CD4-positive, CD25-positive, alpha-beta regulatory T cell (primary cell): ENCODE measurements around the gene ALDH4A1. TPM values are rescaled to one million over a fixed set of nuclear protein-coding genes. Genes with fewer than 3 reads are reported as not detected.

Source experiments
- ATAC-seq, 2 donors: fragments of 150-1000 bp; cut with Tn5 transposase; one replicate each; pipeline ENCODE4 v1.10.0; 2021; ENCODE audit warnings: low read depth in 2 of 2, moderate number of reproducible peaks in 2 of 2, moderate library complexity in 1 of 2
- DNase-seq, 3 donors: peaks; one replicate each; pipeline versions ENCODE4 v3.0.0 to v3.0.0-alpha.2; 2012 to 2022; ENCODE audit warnings: mixed read lengths in 1 of 3
- H3K27ac ChIP-seq: one replicate; pipeline ENCODE4 v1.7.0; 2013; ENCODE audit warnings: mild to moderate bottlenecking, low read length; ENCODE audit not compliant: insufficient read depth, poor library complexity, severe bottlenecking
- H3K27me3 ChIP-seq: one replicate; pipeline ENCODE4 v1.7.0; 2013; ENCODE audit warnings: low read length; ENCODE audit not compliant: control insufficient read depth, insufficient read depth
- H3K36me3 ChIP-seq: one replicate; pipeline ENCODE4 v1.7.0; 2013; ENCODE audit warnings: mild to moderate bottlenecking, low read length, moderate library complexity; ENCODE audit not compliant: control insufficient read depth, insufficient read depth
- H3K4me1 ChIP-seq: 2 replicates; pipeline ENCODE4 v1.7.0; 2013; ENCODE audit warnings: mild to moderate bottlenecking, low read length; ENCODE audit not compliant: insufficient read depth, control insufficient read depth, poor library complexity, severe bottlenecking
- H3K4me3 ChIP-seq: one replicate; pipeline ENCODE4 v1.7.0; 2013; ENCODE audit warnings: low read depth, mild to moderate bottlenecking, low read length, moderate library complexity
- H3K9me3 ChIP-seq, 2 experiments: 1 replicate in 1 of 2; 2 replicates in 1 of 2; pipeline ENCODE4 v1.7.0; 2013; ENCODE audit warnings: low read length in 2 of 2, mild to moderate bottlenecking in 1 of 2, moderate library complexity in 1 of 2; ENCODE audit not compliant: control insufficient read depth in 2 of 2
- H3K27ac Mint-ChIP-seq, 3 donors: one replicate each; pipeline ENCODE4 v1.8.0; 2020 to 2022; ENCODE audit warnings: mild to moderate bottlenecking in 3 of 3, mixed read lengths in 3 of 3, moderate library complexity in 2 of 3
- H3K27me3 Mint-ChIP-seq: one replicate; pipeline ENCODE4 v1.8.0; 2022; ENCODE audit warnings: mild to moderate bottlenecking, mixed read lengths
- H3K36me3 Mint-ChIP-seq: one replicate; pipeline ENCODE4 v1.8.0; 2020; ENCODE audit warnings: mixed read lengths
- H3K4me1 Mint-ChIP-seq, 4 donors: one replicate each; pipeline ENCODE4 v1.8.0; 2020 to 2022; ENCODE audit warnings: mixed read lengths in 4 of 4, mild to moderate bottlenecking in 1 of 4
- H3K4me3 Mint-ChIP-seq, 4 donors: one replicate each; pipeline ENCODE4 v1.8.0; 2020 to 2022; ENCODE audit warnings: mild to moderate bottlenecking in 4 of 4, mixed read lengths in 4 of 4, moderate library complexity in 3 of 4
- H3K9me3 Mint-ChIP-seq, 7 donors: one replicate each; pipeline ENCODE4 v1.8.0; 2020 to 2022; ENCODE audit warnings: mixed read lengths in 7 of 7, mild to moderate bottlenecking in 3 of 7, moderate library complexity in 2 of 7
- polyA plus RNA-seq, 4 donors: library from polyadenylated mRNA; unstranded; fragments of 300-500 nt; fragmentation: Illumina TruSeq; gene quantifications; one replicate each; pipeline ENCODE4 v1.2.3, GENCODE V29; 2021
- total RNA-seq: library from RNA; stranded (reverse); gene quantifications from one replicate; pipeline ENCODE4 v1.2.3, GENCODE V29; 2022

ALDH4A1 gene
- total and polyA plus RNA-seq, 5 donors from 2014 or later, result 1.0 to 2.0 (median 1.4) TPM

- no peak overlapping the region for H3K4me3 Mint-ChIP-seq
- peaks cover 0 to 86% (median 61%) of the 10 kb centered on the region in 4 donors for H3K4me1 Mint-ChIP-seq
- H3K27ac ChIP-seq, result no peak overlapping the region
- DNase-seq, result no peak
- no peaks in the 10 kb centered on the region for H3K9me3 Mint-ChIP-seq
- H3K27me3 Mint-ChIP-seq, result no peaks in the 10 kb centered on the region
- peak overlapping the region in 2 of 3 donors; percentile 17 to 59 for H3K27ac Mint-ChIP-seq
- no peaks in the 10 kb centered on the region for H3K27me3 ChIP-seq
- H3K36me3 ChIP-seq, result no peaks in the 10 kb centered on the region
- no peak overlapping the region for H3K4me3 ChIP-seq
- peaks cover 82% of the 10 kb centered on the region for H3K4me1 ChIP-seq
- ATAC-seq, result no peak
- H3K9me3 ChIP-seq, result no peaks in the 10 kb centered on the region
- H3K36me3 Mint-ChIP-seq, result peaks cover 4% of the 10 kb centered on the region
Measured at GRCh38 chr1:18942340-18942739, 40.0 kb upstream of the ALDH4A1 start.

GRCh38 chr1:18941221-18942141, 39.1 kb upstream of the ALDH4A1 start:
- H3K27ac Mint-ChIP-seq, result peak overlapping the region; percentile 17 to 85 (median 60)
- Histone ChIP-seq H3K4me1 (peaks cover 78% of the 10 kb centered on the region), H3K4me3 (no peak overlapping the region)

GRCh38 chr1:18940303-18941020, 38.1 kb upstream of the ALDH4A1 start:
- ATAC-seq (no peak), DNase-seq (no peak)
- Histone ChIP-seq H3K27ac (no peak overlapping the region), H3K9me3 (no peaks in the 10 kb centered on the region), H3K4me3 (no peak overlapping the region), H3K36me3 (no peaks in the 10 kb centered on the region), H3K27me3 (no peaks in the 10 kb centered on the region), H3K4me1 (peaks cover 78% of the 10 kb centered on the region)
- H3K9me3 Mint-ChIP-seq, result no peaks in the 10 kb centered on the region
- H3K27ac Mint-ChIP-seq, result peak overlapping the region; percentile 38 to 85 (median 83)
- peaks cover 2 to 88% (median 64%) of the 10 kb centered on the region in 4 donors for H3K4me1 Mint-ChIP-seq
- H3K27me3 Mint-ChIP-seq, result no peaks in the 10 kb centered on the region
- H3K36me3 Mint-ChIP-seq, result peaks cover 4% of the 10 kb centered on the region
- H3K4me3 Mint-ChIP-seq, result peak overlapping the region in 3 of 4 donors; percentile 18 to 58 (median 35)

More at GRCh38 chr1:18941221-18942141, 39.1 kb upstream of the ALDH4A1 start:
- Mint-ChIP-seq H3K9me3 (no peaks in the 10 kb centered on the region), H3K4me1 (peaks cover 0 to 86% (median 63%) of the 10 kb centered on the region in 4 donors), H3K4me3 (peak overlapping the region in 2 of 4 donors; percentile 29 to 38), H3K27me3 (no peaks in the 10 kb centered on the region), H3K36me3 (peaks cover 4% of the 10 kb centered on the region)
- Histone ChIP-seq H3K27ac (no peak overlapping the region), H3K36me3 (no peaks in the 10 kb centered on the region), H3K9me3 (no peaks in the 10 kb centered on the region), H3K27me3 (no peaks in the 10 kb centered on the region)
- DNase-seq, result no peak
- no peak for ATAC-seq

GRCh38 chr1:18939398-18940302, 37.3 kb upstream of the ALDH4A1 start:
- peaks cover 78% of the 10 kb centered on the region for H3K4me1 ChIP-seq
- H3K27ac ChIP-seq, result peak overlapping the region; percentile 17
- Mint-ChIP-seq H3K9me3 (no peaks in the 10 kb centered on the region), H3K4me3 (peak overlapping the region in 2 of 4 donors; percentile 35 to 58), H3K4me1 (peaks cover 7 to 88% (median 64%) of the 10 kb centered on the region in 4 donors), H3K36me3 (peaks cover 4% of the 10 kb centered on the region), H3K27ac (peak overlapping the region; percentile 38 to 85 (median 83)), H3K27me3 (no peaks in the 10 kb centered on the region)
- DNase-seq (no peak), ATAC-seq (no peak)
- H3K4me3 ChIP-seq, result no peak overlapping the region
- H3K36me3 ChIP-seq, result no peaks in the 10 kb centered on the region
- no peaks in the 10 kb centered on the region for H3K27me3 ChIP-seq
- no peaks in the 10 kb centered on the region for H3K9me3 ChIP-seq

- ATAC-seq (no peak), DNase-seq (no peak)
- no peaks in the 10 kb centered on the region for H3K27me3 Mint-ChIP-seq
- Histone ChIP-seq H3K9me3 (no peaks in the 10 kb centered on the region), H3K36me3 (no peaks in the 10 kb centered on the region), H3K4me3 (no peak overlapping the region), H3K4me1 (peaks cover 78% of the 10 kb centered on the region), H3K27ac (peak overlapping the region; percentile 20), H3K27me3 (no peaks in the 10 kb centered on the region)
- peaks cover 12 to 86% (median 64%) of the 10 kb centered on the region in 4 donors for H3K4me1 Mint-ChIP-seq
- H3K9me3 Mint-ChIP-seq, result no peaks in the 10 kb centered on the region
- H3K27ac Mint-ChIP-seq, result peak overlapping the region in 1 of 3 donors; percentile 11
- peaks cover 4% of the 10 kb centered on the region for H3K36me3 Mint-ChIP-seq
- H3K4me3 Mint-ChIP-seq, result no peak overlapping the region
Measured at GRCh38 chr1:18938707-18939070, 36.3 kb upstream of the ALDH4A1 start.

GRCh38 chr1:18938008-18938706, 35.8 kb upstream of the ALDH4A1 start:
- H3K27me3 ChIP-seq, result no peaks in the 10 kb centered on the region
- H3K27ac ChIP-seq, result peak overlapping the region; percentile 20
- Mint-ChIP-seq H3K4me1 (peaks cover 12 to 84% (median 62%) of the 10 kb centered on the region in 4 donors), H3K36me3 (no peaks in the 10 kb centered on the region), H3K27me3 (no peaks in the 10 kb centered on the region), H3K9me3 (no peaks in the 10 kb centered on the region), H3K27ac (peak overlapping the region in 2 of 3 donors; percentile 60 to 83), H3K4me3 (no peak overlapping the region)
- ATAC-seq (no peak), DNase-seq (no peak)
- H3K36me3 ChIP-seq, result no peaks in the 10 kb centered on the region
- H3K9me3 ChIP-seq, result no peaks in the 10 kb centered on the region
- no peak overlapping the region for H3K4me3 ChIP-seq
- H3K4me1 ChIP-seq, result peaks cover 80% of the 10 kb centered on the region
